Measurements from ENCODE around the gene CLMN. TPM values are rescaled to one million over a fixed set of nuclear protein-coding genes. Genes with fewer than 3 reads are reported as not detected.
A peak's percentile ranks its signal among the peaks of the same experiment; 100 is the strongest.

CLMN gene
- total and polyA plus RNA-seq, 5 donors from 2014 or later = 0.17 to 0.90 TPM; not detected in 3

GRCh38 chr14:95323917-95324316, 4.2 kb upstream of the CLMN start:
- peaks cover 9% of the 10 kb centered on the region for H3K27me3 ChIP-seq (ENCODE audit: control insufficient read depth, insufficient read depth, low read length)
- no peak overlapping the region for H3K27ac ChIP-seq (ENCODE audit: insufficient read depth, low read length, poor library complexity, severe bottlenecking)
- Mint-ChIP-seq H3K9me3 (peaks cover 0 to 3% (median 0%) of the 10 kb centered on the region in 7 donors), H3K4me3 (no peak overlapping the region), H3K4me1 (peaks cover 0 to 4% (median 0%) of the 10 kb centered on the region in 4 donors), H3K27ac (no peak overlapping the region), H3K36me3 (no peaks in the 10 kb centered on the region), H3K27me3 (peaks cover 64% of the 10 kb centered on the region)
- DNase-seq = no peak
- no peak overlapping the region for H3K4me3 ChIP-seq (ENCODE audit: low read depth, low read length)
- no peaks in the 10 kb centered on the region for H3K36me3 ChIP-seq (ENCODE audit: control insufficient read depth, insufficient read depth, low read length)
- no peaks in the 10 kb centered on the region for H3K9me3 ChIP-seq (ENCODE audit: control insufficient read depth in 2 of 2, low read length in 2 of 2)
- no peak for ATAC-seq (ENCODE audit: low read depth in 2 of 2)
- peaks cover 9% of the 10 kb centered on the region for H3K4me1 ChIP-seq (ENCODE audit: control insufficient read depth, insufficient read depth, low read length, poor library complexity, severe bottlenecking)

- Histone ChIP-seq H3K27ac (ENCODE audit: insufficient read depth, low read length, poor library complexity, severe bottlenecking) (no peak overlapping the region), H3K27me3 (ENCODE audit: control insufficient read depth, insufficient read depth, low read length) (peaks cover 9% of the 10 kb centered on the region), H3K4me3 (ENCODE audit: low read depth, low read length) (no peak overlapping the region), H3K9me3 (ENCODE audit: control insufficient read depth in 2 of 2, low read length in 2 of 2) (no peaks in the 10 kb centered on the region), H3K36me3 (ENCODE audit: control insufficient read depth, insufficient read depth, low read length) (no peaks in the 10 kb centered on the region), H3K4me1 (ENCODE audit: control insufficient read depth, insufficient read depth, low read length, poor library complexity, severe bottlenecking) (peaks cover 13% of the 10 kb centered on the region)
- DNase-seq = no peak
- no peak overlapping the region for H3K4me3 Mint-ChIP-seq
- peaks cover 0 to 2% (median 0%) of the 10 kb centered on the region in 7 donors for H3K9me3 Mint-ChIP-seq
- ATAC-seq (ENCODE audit: low read depth in 2 of 2) = no peak
- no peaks in the 10 kb centered on the region for H3K36me3 Mint-ChIP-seq
- peaks cover 64% of the 10 kb centered on the region for H3K27me3 Mint-ChIP-seq
- no peak overlapping the region for H3K27ac Mint-ChIP-seq
- H3K4me1 Mint-ChIP-seq = peaks cover 0 to 10% (median 1%) of the 10 kb centered on the region in 4 donors
Observed at GRCh38 chr14:95323361-95323760, 3.7 kb upstream of the CLMN start.

GRCh38 chr14:95322651-95323050, 2.9 kb upstream of the CLMN start:
- Histone ChIP-seq H3K4me1 (ENCODE audit: control insufficient read depth, insufficient read depth, low read length, poor library complexity, severe bottlenecking) (peaks cover 13% of the 10 kb centered on the region), H3K9me3 (ENCODE audit: control insufficient read depth in 2 of 2, low read length in 2 of 2) (no peaks in the 10 kb centered on the region), H3K4me3 (ENCODE audit: low read depth, low read length) (no peak overlapping the region), H3K27ac (ENCODE audit: insufficient read depth, low read length, poor library complexity, severe bottlenecking) (no peak overlapping the region), H3K36me3 (ENCODE audit: control insufficient read depth, insufficient read depth, low read length) (no peaks in the 10 kb centered on the region), H3K27me3 (ENCODE audit: control insufficient read depth, insufficient read depth, low read length) (peaks cover 14% of the 10 kb centered on the region)
- no peaks in the 10 kb centered on the region for H3K36me3 Mint-ChIP-seq
- peaks cover 67% of the 10 kb centered on the region for H3K27me3 Mint-ChIP-seq
- peaks cover 0 to 14% (median 3%) of the 10 kb centered on the region in 4 donors for H3K4me1 Mint-ChIP-seq
- H3K27ac Mint-ChIP-seq = no peak overlapping the region
- H3K4me3 Mint-ChIP-seq = no peak overlapping the region
- ATAC-seq (ENCODE audit: low read depth in 2 of 2) = no peak
- no peak for DNase-seq
- H3K9me3 Mint-ChIP-seq = peaks cover 0 to 5% (median 0%) of the 10 kb centered on the region in 7 donors

GRCh38 chr14:95321693-95322455, 2.2 kb upstream of the CLMN start:
- Histone ChIP-seq H3K36me3 (ENCODE audit: control insufficient read depth, insufficient read depth, low read length) (no peaks in the 10 kb centered on the region), H3K4me1 (ENCODE audit: control insufficient read depth, insufficient read depth, low read length, poor library complexity, severe bottlenecking) (peaks cover 13% of the 10 kb centered on the region), H3K9me3 (ENCODE audit: control insufficient read depth in 2 of 2, low read length in 2 of 2) (no peaks in the 10 kb centered on the region), H3K4me3 (ENCODE audit: low read depth, low read length) (no peak overlapping the region), H3K27ac (ENCODE audit: insufficient read depth, low read length, poor library complexity, severe bottlenecking) (no peak overlapping the region), H3K27me3 (ENCODE audit: control insufficient read depth, insufficient read depth, low read length) (peaks cover 14% of the 10 kb centered on the region)
- no peaks in the 10 kb centered on the region for H3K36me3 Mint-ChIP-seq
- peaks cover 0 to 8% (median 0%) of the 10 kb centered on the region in 7 donors for H3K9me3 Mint-ChIP-seq
- H3K4me3 Mint-ChIP-seq = peak overlapping the region in 2 of 4 donors; percentile 45 to 59
- H3K27ac Mint-ChIP-seq = no peak overlapping the region
- H3K27me3 Mint-ChIP-seq = peaks cover 74% of the 10 kb centered on the region
- peaks cover 0 to 14% (median 3%) of the 10 kb centered on the region in 4 donors for H3K4me1 Mint-ChIP-seq
- no peak for DNase-seq
- no peak for ATAC-seq (ENCODE audit: low read depth in 2 of 2)

DNA sequence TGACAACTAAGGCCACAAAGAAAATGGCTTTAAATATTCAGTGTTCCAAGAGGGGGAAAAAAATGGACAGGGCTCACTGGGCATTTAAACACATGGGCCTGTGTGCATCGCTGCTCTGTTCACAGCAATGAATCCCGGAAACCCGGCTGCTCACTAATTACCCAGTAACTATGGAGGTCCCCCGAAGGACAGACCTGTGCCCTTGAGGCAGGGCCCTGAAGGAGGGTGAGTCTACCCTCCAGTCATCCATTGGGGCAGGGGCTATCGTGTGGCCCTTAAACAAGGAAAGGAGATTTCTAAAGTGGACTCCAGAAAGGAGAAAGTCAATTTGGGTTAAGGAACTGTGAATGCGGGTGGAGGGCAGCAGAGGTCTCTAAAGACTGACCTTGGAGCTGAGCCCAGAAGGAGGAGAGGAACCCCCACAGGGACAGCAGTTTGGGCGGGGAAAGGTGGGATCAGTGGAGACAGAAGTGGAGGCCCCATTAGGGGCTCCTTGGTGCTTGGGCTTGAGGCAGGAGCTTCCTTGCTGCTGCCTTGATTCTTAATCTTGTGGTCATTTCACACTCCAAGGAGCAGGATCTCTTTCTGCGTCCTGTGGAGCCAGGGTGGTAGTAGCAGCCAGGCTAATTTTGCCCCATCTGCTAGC, 1.4 kb upstream of the CLMN start:
- H3K4me3 Mint-ChIP-seq = peak overlapping the region; percentile 23 to 61 (median 54)
- H3K27ac ChIP-seq (ENCODE audit: insufficient read depth, low read length, poor library complexity, severe bottlenecking) = no peak overlapping the region
- H3K27me3 ChIP-seq (ENCODE audit: control insufficient read depth, insufficient read depth, low read length) = peaks cover 14% of the 10 kb centered on the region
- ATAC-seq (ENCODE audit: low read depth in 2 of 2) (no peak), DNase-seq (no peak)
- no peaks in the 10 kb centered on the region for H3K36me3 Mint-ChIP-seq
- no peaks in the 10 kb centered on the region for H3K9me3 ChIP-seq (ENCODE audit: control insufficient read depth in 2 of 2, low read length in 2 of 2)
- peaks cover 74% of the 10 kb centered on the region for H3K27me3 Mint-ChIP-seq
- no peak overlapping the region for H3K4me3 ChIP-seq (ENCODE audit: low read depth, low read length)
- peaks cover 13% of the 10 kb centered on the region for H3K4me1 ChIP-seq (ENCODE audit: control insufficient read depth, insufficient read depth, low read length, poor library complexity, severe bottlenecking)
- H3K27ac Mint-ChIP-seq = no peak overlapping the region
- peaks cover 0 to 8% (median 0%) of the 10 kb centered on the region in 7 donors for H3K9me3 Mint-ChIP-seq
- H3K4me1 Mint-ChIP-seq = peaks cover 0 to 14% (median 3%) of the 10 kb centered on the region in 4 donors
- no peaks in the 10 kb centered on the region for H3K36me3 ChIP-seq (ENCODE audit: control insufficient read depth, insufficient read depth, low read length)

DNA sequence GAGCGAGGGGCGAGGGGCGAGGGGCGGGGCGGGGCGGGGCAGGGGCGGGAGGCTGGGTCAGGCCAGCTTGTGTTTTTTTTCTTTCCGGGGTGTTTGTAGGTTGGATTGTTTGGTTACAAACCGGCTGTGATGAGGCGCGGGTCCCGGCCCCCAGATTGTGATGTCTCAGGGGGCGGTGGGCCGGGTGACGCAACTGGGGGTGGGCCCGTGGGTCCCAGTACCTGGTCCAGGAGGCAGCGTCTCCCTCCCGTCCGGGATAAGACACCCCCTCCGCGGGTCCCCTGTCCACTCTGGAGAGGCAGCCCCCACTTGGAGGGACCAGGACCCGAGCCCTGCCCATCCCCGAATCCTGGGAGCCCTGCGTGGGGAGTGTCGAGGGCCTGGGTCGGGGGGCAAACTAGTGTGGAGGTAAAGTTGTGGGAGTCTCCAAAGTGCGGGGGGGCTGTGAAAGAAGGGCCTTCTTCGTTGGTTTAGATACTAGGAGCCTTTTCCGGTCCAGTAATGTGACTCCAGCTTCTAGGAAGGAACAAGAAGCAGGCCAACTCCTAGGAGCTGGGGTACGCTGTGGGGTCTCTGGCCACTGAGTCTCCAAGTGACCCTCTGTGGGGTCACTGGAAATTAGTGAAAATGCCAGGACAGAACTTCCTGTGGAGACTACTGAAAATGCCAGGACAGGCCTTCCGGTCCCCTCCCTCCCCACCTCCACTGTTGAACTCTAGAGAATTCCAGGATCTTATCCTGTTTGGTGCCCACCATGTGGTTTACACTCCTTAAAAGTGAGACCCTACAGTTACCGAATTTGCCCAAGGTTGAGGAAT, 579 bp upstream of the CLMN start:
- Histone ChIP-seq H3K4me3 (ENCODE audit: low read depth, low read length) (no peak overlapping the region), H3K36me3 (ENCODE audit: control insufficient read depth, insufficient read depth, low read length) (no peaks in the 10 kb centered on the region), H3K9me3 (ENCODE audit: control insufficient read depth in 2 of 2, low read length in 2 of 2) (no peaks in the 10 kb centered on the region), H3K27me3 (ENCODE audit: control insufficient read depth, insufficient read depth, low read length) (peaks cover 14% of the 10 kb centered on the region), H3K27ac (ENCODE audit: insufficient read depth, low read length, poor library complexity, severe bottlenecking) (no peak overlapping the region), H3K4me1 (ENCODE audit: control insufficient read depth, insufficient read depth, low read length, poor library complexity, severe bottlenecking) (peaks cover 13% of the 10 kb centered on the region)
- peaks cover 0 to 14% (median 3%) of the 10 kb centered on the region in 4 donors for H3K4me1 Mint-ChIP-seq
- H3K27ac Mint-ChIP-seq = no peak overlapping the region
- H3K27me3 Mint-ChIP-seq = peaks cover 66% of the 10 kb centered on the region
- peak overlapping the region in 3 of 4 donors; percentile 23 to 76 (median 67) for H3K4me3 Mint-ChIP-seq
- H3K36me3 Mint-ChIP-seq = no peaks in the 10 kb centered on the region
- DNase-seq (no peak), ATAC-seq (ENCODE audit: low read depth in 2 of 2) (no peak)
- H3K9me3 Mint-ChIP-seq = peaks cover 0 to 8% (median 0%) of the 10 kb centered on the region in 7 donors

DNA sequence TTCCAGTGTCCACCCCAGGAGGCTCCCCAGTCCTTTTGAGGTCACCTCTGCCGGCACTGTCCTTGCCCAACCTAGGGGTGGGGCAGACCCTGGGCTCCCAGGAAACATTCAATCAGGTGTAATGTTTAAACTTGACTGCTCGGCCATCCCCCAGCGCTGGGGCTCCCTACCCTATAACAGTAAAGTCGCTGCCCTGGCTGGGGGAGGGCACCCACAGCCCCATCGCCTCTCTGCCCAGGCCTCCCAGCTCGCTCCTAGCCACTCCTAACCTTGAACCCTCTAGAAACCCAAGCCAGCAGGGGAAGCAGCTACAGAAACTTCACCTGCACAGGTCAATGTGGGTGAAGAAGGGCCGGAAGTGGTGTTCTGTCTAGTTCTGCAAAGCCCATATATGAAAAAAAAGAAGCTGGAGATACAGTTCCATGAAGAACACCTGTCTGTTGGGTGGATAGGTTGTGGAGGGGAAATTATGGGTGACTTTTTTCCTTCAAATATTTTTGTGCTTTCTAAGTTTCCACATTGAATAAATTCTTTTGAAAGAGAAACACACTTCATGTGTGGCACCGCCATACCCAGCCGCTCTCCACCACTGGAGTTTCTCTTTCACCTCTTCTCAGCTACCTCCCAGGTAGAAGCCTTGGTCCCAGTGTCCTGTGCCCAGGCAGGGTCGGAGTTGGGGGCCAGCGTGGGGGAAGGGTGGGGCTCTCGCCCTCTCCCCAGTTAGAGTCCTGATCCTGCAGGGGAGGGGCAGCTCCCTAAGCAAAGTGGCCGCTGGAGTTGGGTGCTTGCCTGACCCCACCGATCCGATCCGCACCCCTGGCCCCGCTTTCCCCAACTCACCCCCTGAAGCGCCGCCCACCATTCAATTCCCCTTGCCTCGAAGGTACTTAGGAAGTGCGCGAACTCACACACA, 1.1 kb downstream of the CLMN start:
- H3K4me1 ChIP-seq (ENCODE audit: control insufficient read depth, insufficient read depth, low read length, poor library complexity, severe bottlenecking) = peaks cover 13% of the 10 kb centered on the region
- Mint-ChIP-seq H3K9me3 (peaks cover 0 to 8% (median 0%) of the 10 kb centered on the region in 7 donors), H3K4me3 (peak overlapping the region; percentile 34 to 82 (median 70)), H3K27me3 (peaks cover 59% of the 10 kb centered on the region), H3K36me3 (no peaks in the 10 kb centered on the region), H3K27ac (no peak overlapping the region), H3K4me1 (peaks cover 0 to 14% (median 3%) of the 10 kb centered on the region in 4 donors)
- no peak overlapping the region for H3K4me3 ChIP-seq (ENCODE audit: low read depth, low read length)
- no peak overlapping the region for H3K27ac ChIP-seq (ENCODE audit: insufficient read depth, low read length, poor library complexity, severe bottlenecking)
- no peaks in the 10 kb centered on the region for H3K9me3 ChIP-seq (ENCODE audit: control insufficient read depth in 2 of 2, low read length in 2 of 2)
- peaks cover 14% of the 10 kb centered on the region for H3K27me3 ChIP-seq (ENCODE audit: control insufficient read depth, insufficient read depth, low read length)
- ATAC-seq (ENCODE audit: low read depth in 2 of 2) (no peak), DNase-seq (no peak)
- no peaks in the 10 kb centered on the region for H3K36me3 ChIP-seq (ENCODE audit: control insufficient read depth, insufficient read depth, low read length)

Data from CD4-positive, CD25-positive, alpha-beta regulatory T cell (primary cell).